ENCODE data around the gene AP2B1. TPM values are rescaled to one million over a fixed set of nuclear protein-coding genes. Genes with fewer than 3 reads are reported as not detected.

The AP2B1 gene
- total RNA-seq, 1 experiment from 2014 or later, result 217 TPM

DNA sequence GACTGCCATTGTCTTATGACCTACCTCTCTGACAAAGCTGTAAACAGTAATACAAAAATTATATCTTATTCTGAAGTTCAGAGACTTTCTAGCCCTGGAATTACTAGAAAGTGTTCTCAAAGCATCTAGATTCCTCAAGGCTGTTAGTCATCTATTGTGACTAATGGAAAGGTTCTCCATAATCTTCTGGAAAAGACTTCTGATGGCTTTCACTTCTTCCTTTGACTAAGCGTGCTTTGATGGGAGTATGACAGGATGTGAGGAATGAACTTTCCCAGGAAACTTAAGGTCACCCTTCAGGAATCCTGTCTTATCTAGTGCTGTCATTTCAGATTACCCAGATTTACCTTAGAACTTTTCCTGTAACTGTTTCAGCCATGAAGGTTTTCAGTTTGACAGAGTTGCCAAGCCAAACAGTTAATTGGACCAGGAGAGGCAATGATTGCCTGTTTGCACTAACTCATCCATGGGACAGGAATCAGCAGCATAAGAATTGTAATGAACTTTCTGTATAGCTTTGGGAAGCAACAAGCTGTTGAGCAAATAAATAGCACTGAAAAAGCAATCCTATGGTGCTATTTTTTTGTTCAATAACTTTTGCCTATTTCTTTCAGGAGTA is 43.5 kb downstream of the AP2B1 start:
- no peak overlapping the region for H3K4me2 ChIP-seq (ENCODE audit: insufficient read depth, insufficient read length, low read length)
- TF ChIP-seq, protein P1, sequence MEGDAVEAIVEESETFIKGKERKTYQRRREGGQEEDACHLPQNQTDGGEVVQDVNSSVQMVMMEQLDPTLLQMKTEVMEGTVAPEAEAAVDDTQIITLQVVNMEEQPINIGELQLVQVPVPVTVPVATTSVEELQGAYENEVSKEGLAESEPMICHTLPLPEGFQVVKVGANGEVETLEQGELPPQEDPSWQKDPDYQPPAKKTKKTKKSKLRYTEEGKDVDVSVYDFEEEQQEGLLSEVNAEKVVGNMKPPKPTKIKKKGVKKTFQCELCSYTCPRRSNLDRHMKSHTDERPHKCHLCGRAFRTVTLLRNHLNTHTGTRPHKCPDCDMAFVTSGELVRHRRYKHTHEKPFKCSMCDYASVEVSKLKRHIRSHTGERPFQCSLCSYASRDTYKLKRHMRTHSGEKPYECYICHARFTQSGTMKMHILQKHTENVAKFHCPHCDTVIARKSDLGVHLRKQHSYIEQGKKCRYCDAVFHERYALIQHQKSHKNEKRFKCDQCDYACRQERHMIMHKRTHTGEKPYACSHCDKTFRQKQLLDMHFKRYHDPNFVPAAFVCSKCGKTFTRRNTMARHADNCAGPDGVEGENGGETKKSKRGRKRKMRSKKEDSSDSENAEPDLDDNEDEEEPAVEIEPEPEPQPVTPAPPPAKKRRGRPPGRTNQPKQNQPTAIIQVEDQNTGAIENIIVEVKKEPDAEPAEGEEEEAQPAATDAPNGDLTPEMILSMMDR (conservative IDR thresholded peaks at IDR 0.05), result no peak
- peaks cover 2% of the 10 kb centered on the region for H3K79me1 ChIP-seq (ENCODE audit: insufficient read depth, low read depth, low read length, poor library complexity, severe bottlenecking)
- Mint-ChIP-seq H3K4me3 (no peak overlapping the region), H3K9me3 (no peaks in the 10 kb centered on the region), H3K36me3 (ENCODE audit: insufficient read depth in 1 of 3, low read depth in 3 of 3) (peaks cover 10 to 43% (median 40%) of the 10 kb centered on the region in 3 experiments; a peak in 6 of 7 replicates), H3K27me3 (ENCODE audit: low read depth) (no peaks in the 10 kb centered on the region), H3K4me1 (no peaks in the 10 kb centered on the region), H3K27ac (no peak overlapping the region)
- no peaks in the 10 kb centered on the region for H3K79me2 ChIP-seq (ENCODE audit: insufficient read depth, low read length)
- H3K56ac ChIP-seq (ENCODE audit: insufficient read length, low read depth, low read length), result no peak overlapping the region
- no peak overlapping the region for H3K14ac ChIP-seq (ENCODE audit: insufficient read depth, low read length)
- H2AFZ ChIP-seq (ENCODE audit: low read length), result no peak overlapping the region
- H3K9me3 ChIP-seq (ENCODE audit: control insufficient read depth, low read depth, low read length), result no peaks in the 10 kb centered on the region
- no peaks in the 10 kb centered on the region for H3K4me1 ChIP-seq (ENCODE audit: insufficient read depth, low read length)
- H2AK5ac ChIP-seq (ENCODE audit: insufficient read length, low read length), result no peak overlapping the region
- H3K23ac ChIP-seq (ENCODE audit: insufficient read length, low read depth, low read length), result no peak overlapping the region
- no peak overlapping the region for H2BK12ac ChIP-seq (ENCODE audit: insufficient read length, low read depth, low read length)
- H3K23me2 ChIP-seq (ENCODE audit: insufficient read length, low read depth, low read length, poor library complexity, severe bottlenecking), result no peaks in the 10 kb centered on the region
- no peak overlapping the region for H2BK5ac ChIP-seq (ENCODE audit: insufficient read length, low read length)
- no peak overlapping the region for H3K4ac ChIP-seq (ENCODE audit: low read depth, low read length)
- H2BK15ac ChIP-seq (ENCODE audit: low read depth, low read length), result no peak overlapping the region
- no peaks in the 10 kb centered on the region for H3K27me3 ChIP-seq (ENCODE audit: insufficient read depth, low read length)
- H4K5ac ChIP-seq (ENCODE audit: insufficient read length, low read depth, low read length), result no peak overlapping the region
- no peak overlapping the region for H3T11ph ChIP-seq (ENCODE audit: low read length)
- no peak overlapping the region for H3K9ac ChIP-seq (ENCODE audit: extremely low read depth, insufficient read length, low read length)
- H2BK120ac ChIP-seq (ENCODE audit: low read depth, low read length, poor library complexity, severe bottlenecking), result no peak overlapping the region
- no peak overlapping the region for H4K8ac ChIP-seq (replicated peaks; ENCODE audit: insufficient read length, low read depth, low read length)
- no peak for DNase-seq
- H2BK20ac ChIP-seq (ENCODE audit: low read depth, low read length, poor library complexity, severe bottlenecking), result no peak overlapping the region
- no CpG with 5 or more reads among the region's 1 CpG for WGBS (ENCODE audit: extremely low coverage, insufficient read length, low lambda C conversion rate)
- H3K27ac ChIP-seq (ENCODE audit: insufficient read length, low read depth, low read length), result no peak overlapping the region
- H4K91ac ChIP-seq (ENCODE audit: insufficient read length, low read depth, low read length), result no peak overlapping the region
- no peak overlapping the region for H3K18ac ChIP-seq (ENCODE audit: insufficient read length, low read depth, low read length)
- no peaks in the 10 kb centered on the region for H4K20me1 ChIP-seq (ENCODE audit: control insufficient read depth, insufficient read depth, insufficient read length)

Measured in H9 (cell line).